GM12892 (cell line): Measurements from ENCODE around the gene PARP12.

Experiments used
- POLR2A ChIP-seq: IDR thresholded peaks from 2 replicates; pipeline ENCODE4 v1.6.1; 2011; ENCODE audit warnings: low read depth, low read length, control low read depth
- POLR2AphosphoS5 ChIP-seq: IDR thresholded peaks from 2 replicates; pipeline ENCODE4 v1.6.1; 2011; ENCODE audit warnings: low read depth, low read length, control low read depth

- no peak for TF ChIP-seq POLR2A
- no peak for TF ChIP-seq POLR2AphosphoS5
These were observed 47.2 kb downstream of the PARP12 start for GRCh38 chr7:140015471-140015970.
